ENCODE measurements around the gene R3HDM1.
"Not testable (repeated sequence)": the region's sequence is repeated elsewhere in the genome, so short reads cannot be mapped to it uniquely, and the experiment has no call there.

R3HDM1 gene

DNA sequence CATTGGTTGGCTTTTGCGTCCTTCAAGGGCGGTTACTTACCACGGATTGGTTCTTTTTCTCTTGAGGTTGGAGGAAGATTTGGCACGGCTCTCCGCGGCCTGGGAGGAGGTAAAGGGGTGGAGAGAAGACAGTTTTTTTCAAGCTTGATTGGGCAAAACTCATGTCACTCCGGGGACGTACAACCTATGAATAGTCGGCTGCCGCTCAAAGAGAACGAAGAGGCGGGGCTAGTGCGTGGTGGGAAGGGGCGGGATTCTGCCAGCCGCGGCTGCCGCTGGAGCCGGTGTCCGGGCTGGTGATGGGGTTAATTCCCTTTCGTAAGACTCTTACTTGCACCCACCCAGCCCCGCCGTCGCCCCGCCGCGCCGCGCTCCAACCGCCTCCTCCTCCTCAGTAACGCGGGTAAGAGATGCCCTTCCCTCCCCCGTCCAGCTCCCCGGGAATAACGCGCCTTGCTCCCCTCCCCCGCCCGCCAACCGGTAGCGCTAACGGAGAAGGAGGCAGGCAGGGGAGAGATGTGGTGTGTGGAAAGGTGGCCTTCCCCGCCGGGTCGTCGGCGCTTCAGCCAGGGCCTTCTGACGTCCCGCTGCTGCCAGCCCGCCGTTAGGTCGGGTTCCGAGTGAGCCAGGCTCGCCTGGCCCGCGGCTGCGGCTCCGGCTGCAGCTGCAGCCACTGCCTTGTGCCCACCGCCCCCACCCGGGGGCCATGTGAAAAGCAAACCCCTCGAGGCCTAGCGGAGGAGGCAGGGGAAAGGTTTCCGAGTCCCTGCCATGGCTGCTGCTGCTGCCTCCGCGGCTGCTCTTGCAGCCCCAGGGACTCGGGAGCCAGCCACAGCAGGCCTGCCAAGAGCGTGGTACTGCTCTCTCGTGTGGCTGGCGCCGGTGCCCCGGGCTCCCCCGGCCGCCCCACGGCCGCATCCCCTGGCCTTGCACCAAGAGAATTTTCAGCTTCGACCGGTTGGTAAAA, at the start of gene R3HDM1:
R3HDM1 (plus strand) TSS at position 254 of the 967 bp plus-strand sequence. CDS start 73,362 bp downstream, outside the sequence.
- DNase-seq (ENCODE audit: low read depth in 3 of 3) = peak; percentile 78 to 93 (median 88)

DNA sequence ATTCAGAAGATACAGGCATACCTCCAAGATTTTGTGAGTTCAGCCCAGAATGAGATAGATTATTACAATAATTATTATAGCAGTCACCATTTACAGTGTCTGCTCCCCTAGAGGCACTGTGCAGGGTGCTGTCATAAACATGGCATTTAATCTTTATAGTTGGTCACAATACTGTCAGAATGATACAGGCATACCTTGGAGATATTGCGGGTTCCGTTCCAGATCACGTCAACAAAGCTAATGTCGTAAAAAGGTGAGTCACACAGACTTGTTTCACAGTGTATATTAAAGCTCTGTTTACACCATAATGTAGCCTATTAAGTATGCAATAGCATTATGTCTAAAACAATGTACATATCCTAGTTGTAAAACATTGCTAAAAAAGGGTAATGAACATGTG, 45.8 kb upstream of the R3HDM1 start:
- DNase-seq (ENCODE audit: low read depth in 3 of 3) = no peak

DNA sequence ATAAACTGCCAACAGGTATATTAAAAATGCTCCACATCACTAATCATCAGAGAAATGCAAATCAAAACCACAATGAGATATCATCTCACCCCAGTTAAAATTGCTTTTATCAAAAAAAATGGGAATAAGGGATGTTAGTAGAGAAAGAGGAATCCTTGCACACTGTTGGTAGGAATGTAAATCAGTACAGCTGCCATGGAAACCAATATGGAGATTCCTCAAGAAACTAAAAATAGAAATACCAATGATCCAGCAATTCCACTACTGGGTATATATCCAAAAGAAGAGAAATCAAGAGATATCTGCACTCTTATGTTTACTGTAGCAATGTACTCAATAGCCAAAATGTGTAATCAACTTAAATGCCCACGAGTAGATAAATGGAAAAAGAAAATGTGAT, 40.9 kb upstream of the R3HDM1 start:
- DNase-seq (ENCODE audit: low read depth in 3 of 3) = no peak

DNA sequence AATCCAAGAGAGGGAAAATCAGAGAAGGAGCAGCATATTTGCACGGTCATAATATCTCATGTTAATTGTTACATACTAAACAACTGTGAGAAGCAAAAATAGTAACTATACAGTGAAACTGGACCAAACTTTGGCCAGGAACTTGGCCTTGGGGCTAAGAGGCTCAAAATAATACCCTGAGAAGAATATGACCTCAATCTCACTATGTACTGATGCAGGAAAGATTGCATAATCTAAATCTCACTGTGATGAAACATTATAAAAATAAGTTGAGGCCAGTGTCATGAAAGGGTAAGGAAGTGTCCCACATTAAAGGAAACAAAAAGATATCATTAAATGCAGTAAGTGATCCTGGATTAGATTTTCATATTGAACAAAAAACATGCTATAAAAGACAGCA, 36.8 kb upstream of the R3HDM1 start:
- no peak for DNase-seq (ENCODE audit: low read depth in 3 of 3)

DNA sequence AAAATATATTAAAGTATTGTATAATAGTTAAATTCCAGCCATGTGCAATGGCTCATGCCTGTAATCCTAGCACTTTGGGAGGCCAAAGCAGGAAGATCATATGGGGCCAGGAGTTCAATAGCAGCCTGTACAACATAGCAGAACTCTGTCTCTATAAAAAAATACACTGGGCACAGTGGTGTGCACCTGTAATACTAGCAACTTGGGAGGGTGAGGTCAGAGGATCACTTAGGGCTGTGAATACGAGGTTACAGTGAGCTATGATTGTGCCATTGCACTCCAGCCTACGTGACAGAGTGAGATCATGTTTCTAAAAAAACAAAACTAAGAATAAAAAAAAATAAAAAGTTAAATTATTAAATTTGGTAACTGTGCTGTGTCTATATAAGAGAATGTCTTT, 36.4 kb upstream of the R3HDM1 start:
- no peak for DNase-seq (ENCODE audit: low read depth in 3 of 3)

DNA sequence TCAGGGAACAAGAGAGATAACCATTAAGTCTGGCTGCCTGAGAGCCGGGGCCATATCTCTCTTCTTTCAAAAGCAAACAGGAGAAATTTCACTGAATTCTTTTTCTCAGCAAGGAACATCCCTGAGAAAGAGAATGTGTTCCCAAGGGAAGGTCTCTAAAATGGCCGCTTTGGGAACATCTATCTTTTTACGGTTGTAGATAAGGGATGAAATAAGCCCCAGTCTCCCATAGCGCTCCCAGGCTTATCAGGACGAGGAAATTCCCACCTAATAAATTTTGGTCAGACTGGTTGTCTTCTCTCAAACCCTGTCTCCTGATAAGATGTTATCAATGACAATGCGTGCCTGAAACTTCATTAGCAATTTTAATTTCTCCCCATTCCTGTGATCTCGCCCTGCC, 32.7 kb upstream of the R3HDM1 start:
- not testable (repeated sequence) for DNase-seq (ENCODE audit: low read depth in 3 of 3)

DNA sequence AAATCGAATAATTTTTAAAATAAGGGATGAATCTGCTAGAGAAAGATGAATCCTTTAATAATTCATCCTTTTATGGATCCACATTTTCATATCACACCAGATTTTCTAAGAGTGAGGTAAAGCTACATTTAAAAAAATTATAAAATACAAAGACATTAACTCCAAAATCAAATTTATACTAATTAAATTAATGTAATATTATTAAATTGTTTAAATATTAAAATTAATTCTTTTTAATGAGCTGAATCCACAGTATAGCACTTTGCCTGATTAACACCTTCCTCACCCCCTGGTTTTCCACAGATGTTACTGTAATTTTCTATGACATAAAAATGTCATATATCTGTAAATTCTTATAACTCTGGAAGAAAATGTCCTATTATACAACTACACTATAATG, 26.5 kb upstream of the R3HDM1 start:
- no peak for DNase-seq (ENCODE audit: low read depth in 3 of 3)

DNA sequence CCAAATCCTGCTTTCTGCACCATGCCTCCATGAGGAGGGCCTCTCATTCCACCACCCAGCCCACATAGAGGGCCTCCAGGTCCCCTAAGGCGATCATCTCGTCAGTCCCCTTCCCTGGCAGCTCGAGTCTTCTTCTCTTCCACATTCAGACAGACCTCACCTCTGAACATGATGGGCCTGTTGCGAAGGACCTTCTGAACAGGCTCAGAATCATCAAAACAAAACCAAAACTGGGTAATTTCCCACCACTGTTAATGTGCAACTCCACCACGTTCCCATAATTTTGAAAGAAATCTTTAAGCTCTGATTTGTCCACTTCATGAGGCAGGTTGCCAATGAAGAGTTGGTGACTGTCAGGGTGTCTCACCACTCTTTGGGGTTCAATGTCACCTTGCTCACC, 20.7 kb upstream of the R3HDM1 start:
- DNase-seq (ENCODE audit: low read depth in 3 of 3) = no peak

DNA sequence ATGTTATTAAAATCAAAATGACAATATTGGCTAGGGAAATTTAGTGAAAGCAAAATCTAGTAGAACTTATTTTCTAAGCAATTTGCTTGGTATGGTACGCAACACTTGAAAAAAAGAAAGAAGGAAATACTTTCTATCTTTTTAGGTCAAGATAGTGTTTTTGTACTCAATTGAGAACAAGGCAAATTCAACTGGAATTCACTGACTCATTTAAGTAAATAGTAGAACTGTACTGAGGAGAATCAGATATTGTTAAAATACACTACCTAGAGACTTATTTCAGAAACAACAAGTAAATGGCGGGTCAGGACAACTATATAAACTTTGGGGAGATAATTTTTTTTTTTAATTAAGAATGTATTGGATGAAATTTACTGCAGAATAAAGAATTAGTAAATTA, 19.2 kb upstream of the R3HDM1 start:
- DNase-seq (ENCODE audit: low read depth in 3 of 3) = no peak

DNA sequence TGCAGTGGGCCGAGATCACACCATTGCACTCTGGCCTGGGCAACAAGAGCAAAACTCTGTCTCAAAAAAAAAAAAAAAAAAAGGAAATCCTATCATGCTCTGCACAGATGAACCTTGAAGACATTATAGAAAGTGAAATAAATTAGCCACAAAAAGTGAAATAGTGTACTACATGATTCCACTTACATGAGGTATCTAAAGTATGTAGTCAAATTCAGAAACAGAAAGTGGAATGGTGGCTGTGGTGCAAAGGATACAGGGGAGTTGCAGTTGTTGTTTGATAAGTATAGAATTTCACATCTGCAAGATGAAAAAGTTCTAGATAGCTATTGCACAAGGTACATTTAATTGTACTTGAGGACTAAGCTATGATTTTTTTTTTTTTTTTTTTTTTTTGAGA, 5.5 kb upstream of the R3HDM1 start:
- no peak for DNase-seq (ENCODE audit: low read depth in 3 of 3)

DNA sequence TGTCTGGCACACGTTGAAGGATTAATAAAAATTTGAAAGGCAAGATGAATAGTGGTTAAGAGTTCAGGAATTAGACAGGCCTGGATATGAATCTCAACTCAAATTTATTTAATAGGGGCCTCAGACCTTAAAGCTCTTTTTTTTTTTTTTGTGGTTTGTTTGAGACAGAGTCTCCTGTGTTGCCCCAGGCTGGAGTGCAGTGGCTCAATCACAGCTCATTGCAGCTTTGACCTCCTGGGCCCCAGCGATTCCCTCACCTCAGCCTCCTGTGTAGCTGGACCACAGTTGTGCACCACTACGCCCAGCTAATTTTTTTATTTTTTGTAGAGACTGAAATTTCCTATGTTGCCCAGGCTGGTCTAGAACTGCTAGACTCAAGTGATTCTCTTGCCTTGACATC, 3.3 kb upstream of the R3HDM1 start:
- DNase-seq (ENCODE audit: low read depth in 3 of 3) = no peak

DNA sequence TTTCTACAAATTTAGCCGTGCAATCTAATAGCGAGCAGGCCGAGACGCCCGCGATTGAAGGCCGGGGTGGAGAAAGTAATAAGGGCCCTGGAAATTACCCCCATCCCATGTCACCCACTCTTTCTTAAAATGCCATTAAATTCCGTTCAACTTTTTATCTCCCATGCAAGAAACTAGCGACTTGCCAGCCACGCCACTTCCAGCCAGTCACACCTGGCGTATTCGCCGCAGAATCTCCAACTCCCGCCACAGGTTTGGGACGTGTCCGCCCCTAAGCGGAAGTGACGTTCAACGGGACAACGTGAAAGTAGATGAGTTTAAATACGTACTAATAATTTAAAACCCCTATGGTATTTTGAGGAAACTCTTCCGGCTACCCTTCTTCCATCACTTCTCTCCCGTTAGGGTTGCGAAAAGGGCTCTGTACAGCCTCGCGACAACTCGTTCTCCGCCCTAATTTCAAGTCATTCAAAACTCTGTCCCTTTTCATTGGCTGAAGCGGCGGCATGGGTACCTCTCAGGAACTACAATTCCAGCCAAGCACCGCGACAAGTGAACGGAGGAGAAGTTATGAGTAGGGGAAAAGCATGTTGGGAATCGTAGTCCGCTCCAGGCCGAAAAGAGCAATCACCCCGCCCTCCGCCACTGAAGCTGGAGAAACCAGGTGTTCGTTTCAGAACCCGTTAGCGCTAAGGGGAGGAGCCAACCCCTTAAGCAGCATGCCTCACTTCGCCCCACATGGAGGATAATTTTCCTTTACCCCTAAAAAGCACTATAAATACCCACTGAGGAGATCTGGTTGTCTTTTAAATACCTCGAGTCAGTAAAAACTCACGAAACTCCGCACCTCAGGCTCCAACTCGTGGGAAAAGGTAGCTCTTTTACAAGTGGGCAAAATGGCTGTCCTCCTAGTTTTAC, 712 bp upstream of the R3HDM1 start, which contains the start of gene ZRANB3:
ZRANB3 (minus strand) TSS at position 906 of the 918 bp plus-strand sequence.
- DNase-seq (ENCODE audit: low read depth in 3 of 3) = peak; percentile 77 to 90 (median 89)

DNA sequence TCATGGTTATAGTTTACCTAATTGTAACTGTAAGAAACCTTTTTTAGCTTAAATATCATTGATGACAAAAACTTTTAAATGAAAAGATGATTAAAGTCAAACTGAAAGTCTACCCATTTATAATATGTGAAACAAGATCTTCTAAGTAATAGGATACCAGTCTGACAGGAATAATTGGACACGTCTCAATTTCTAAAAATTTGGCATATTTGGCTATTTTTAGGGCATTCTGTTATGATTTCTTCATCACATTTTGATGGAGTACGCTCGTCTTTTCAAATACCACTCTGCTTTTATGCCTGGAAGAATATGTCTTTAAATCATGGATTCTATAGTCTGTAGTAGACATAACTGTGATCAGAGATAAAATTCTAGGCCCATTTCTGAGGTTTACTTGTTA, 1.3 kb downstream of the R3HDM1 start:
- no peak for DNase-seq (ENCODE audit: low read depth in 3 of 3)

DNA sequence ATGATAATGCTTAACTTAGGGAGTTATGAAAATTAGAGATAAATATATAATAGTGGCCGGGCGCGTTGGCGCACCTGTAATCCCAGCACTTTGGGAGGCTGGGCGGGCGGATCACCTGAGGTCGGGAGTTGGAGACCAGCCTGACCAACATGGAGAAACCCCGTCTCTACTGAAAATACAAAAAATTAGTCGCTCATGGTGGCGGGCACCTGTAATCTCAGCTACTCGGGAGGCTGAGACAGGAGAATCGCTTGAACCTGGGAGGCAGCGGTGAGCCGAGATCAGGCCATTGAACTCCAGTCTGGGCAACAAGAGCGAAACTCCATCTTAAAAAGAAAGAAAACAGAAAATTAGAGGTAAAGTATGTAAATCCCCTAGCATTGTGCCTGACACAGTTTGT, 2.3 kb downstream of the R3HDM1 start:
- not testable (repeated sequence) for DNase-seq (ENCODE audit: low read depth in 3 of 3)

DNA sequence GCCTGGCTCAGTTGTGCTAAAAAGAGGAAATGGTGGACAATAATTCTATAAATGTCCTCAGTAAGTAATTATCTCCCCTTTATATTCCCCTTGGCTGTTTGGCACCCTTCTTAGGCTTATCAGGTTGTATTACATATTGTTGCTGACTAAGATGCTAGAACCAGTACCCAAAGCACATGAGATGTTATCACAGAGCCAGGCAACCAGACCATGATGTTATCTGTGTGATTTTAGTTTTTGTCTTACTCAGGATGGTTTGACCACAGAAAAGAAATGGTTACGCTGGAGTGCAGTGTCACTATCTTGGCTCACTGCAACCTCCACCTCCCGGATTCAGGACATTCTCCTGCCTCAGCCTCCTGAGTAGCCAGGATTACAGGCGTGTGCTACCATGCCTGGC, 15.2 kb downstream of the R3HDM1 start:
- no peak for DNase-seq (ENCODE audit: low read depth in 3 of 3)

DNA sequence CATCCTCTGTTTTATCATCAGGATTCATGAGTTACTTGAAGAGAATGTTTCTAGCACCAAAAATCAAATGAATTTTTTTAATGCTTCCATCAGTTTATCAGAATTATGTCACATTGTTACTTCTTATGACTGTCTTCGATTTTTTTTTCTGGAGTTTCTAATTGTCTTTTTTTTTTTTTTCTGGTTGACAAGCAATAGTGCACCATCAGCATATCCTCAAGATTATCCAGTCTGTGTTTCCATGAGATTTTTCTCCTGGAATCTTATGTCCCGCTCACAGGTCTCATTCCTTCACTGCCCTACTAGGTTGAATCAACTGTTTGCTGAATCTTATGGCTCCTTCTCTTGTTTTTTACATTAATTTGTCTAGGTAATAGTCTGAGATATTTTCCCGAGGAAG, 16.0 kb downstream of the R3HDM1 start:
- no peak for DNase-seq (ENCODE audit: low read depth in 3 of 3)

DNA sequence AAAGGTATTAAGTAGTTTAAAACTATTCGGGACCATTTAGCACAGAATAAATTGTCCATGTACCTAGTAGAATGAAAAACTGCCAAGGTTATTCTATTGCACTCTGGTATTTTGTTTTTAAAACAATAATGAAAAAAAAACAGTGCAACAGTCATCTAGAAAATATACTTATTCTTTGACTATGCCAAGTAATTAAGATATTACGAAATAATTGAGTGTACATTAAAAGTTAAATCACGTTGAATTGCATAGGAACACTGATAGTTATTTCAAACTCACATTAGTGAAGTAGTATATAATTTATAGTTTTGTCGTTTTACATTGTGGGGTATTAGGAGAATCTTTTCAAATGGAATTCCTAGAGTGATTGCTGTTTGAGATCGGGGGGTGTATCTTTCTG, 20.1 kb downstream of the R3HDM1 start:
- DNase-seq (ENCODE audit: low read depth in 3 of 3) = no peak

DNA sequence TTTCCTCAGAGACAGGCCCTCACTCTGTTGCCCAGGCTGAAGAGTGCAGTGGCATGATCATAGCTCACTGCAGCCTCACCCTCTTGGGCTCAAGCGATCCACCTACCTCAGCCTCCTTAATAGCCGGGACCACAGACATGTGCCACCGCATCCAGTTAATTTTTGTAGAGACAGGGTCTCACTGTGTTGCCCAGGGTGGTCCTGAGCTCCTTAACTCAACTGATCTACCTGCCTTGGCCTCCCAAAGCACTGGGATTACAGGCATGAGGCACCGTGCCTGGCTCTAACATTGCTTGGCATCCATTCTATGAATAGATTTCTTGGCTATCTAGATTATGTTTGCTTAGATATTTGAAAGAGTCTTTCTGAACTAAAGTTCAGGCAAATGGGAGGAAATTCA, 21.6 kb downstream of the R3HDM1 start:
- no peak for DNase-seq (ENCODE audit: low read depth in 3 of 3)

DNA sequence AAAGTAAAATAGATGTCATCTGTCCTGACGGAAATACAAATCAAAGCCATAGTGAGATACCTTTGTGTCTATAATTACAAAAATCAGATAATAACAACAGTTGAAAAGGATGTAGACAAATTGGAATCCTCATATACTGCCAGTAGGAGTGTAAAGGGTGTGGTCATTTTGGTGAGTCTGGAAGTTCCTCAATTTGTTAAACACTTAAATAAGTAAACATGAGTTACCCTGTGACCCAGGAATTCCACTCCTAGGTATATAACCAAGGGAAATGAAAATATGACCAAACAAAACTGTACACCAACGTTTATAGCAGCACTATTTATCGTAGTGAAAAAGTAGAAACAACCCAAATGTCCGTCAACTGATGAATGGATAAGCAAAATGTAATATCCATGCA, 24.0 kb downstream of the R3HDM1 start:
- DNase-seq (ENCODE audit: low read depth in 3 of 3) = no peak

DNA sequence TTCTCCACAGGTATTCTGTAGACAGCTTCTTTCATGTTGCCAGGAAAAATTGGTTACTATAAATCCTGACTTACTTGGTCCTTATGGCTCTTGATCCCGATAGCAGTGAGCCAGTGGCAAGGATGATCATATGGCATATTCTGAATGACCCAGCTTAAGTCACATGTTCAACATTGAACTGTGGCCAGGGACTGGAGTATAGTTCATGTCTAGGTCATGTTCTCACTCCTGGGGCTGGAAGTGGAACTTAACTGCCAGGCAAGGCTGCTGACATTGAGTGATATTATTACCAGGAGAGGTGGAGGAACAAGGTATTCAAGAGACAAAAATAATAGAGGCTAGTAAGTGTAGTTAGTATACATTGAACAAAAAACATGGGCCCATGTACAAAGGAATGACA, 26.2 kb downstream of the R3HDM1 start:
- DNase-seq (ENCODE audit: low read depth in 3 of 3) = no peak

DNA sequence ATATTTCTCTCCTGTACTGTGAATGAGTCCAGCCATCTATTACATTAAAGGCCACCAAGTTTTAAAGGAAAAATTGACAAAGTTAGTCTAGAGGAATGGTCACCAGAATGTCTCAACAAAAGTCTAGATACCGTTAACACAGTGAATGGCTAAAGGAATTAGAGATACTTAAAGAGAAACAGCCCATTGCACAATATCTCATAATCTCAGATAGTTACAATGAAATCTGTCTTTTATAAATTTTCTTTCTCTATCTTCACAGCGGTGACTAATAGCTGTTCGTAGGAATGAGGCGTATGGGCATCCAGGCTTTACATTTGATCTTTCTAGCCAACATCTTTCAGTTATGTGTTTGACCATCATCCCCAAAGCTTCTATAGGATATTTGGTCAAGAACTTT, 30.6 kb downstream of the R3HDM1 start:
- no peak for DNase-seq (ENCODE audit: low read depth in 3 of 3)

DNA sequence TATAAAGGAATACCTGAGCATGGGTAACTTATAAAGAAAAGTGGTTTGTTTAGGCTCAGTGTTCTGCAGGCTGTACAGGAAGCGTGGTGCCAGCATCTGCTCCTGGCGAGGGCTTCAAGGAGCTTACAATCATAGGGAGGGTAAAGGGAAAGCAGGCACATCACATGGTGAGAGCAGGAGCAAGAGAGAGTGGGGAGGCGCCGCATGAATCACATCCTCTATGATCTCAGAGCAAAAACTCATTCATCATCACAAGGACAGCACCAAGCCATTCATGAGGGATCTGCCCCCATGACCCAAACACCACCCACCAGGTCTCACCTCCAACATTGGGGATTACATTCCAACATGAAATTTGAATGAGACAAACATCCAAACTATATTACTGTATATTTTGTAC, 32.5 kb downstream of the R3HDM1 start:
- DNase-seq (ENCODE audit: low read depth in 3 of 3) = no peak

DNA sequence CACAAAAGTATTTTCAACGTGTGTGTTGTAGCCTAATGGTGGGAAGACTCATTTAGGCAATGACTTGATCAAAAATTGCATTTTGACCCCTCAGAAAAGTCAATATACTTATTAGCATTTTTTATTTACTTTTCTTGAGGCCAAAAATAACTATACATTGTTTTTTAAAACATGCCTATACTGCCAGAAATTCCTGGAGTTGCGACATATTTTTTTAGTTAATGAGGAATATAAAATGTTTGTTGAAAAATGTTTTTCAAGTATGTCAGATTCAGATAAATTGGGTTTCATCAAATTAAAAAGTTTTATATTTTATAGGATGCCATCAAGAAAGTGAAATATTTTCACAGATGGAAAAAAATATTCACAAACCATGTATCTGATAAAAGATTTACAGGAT, 39.6 kb downstream of the R3HDM1 start:
- DNase-seq (ENCODE audit: low read depth in 3 of 3) = no peak

Data from stimulated activated CD4-positive, alpha-beta T cell treated with anti-CD3 and anti-CD28 coated beads, TNF-alpha, amount 100 ng/mL, for 4 hours (primary cell).